Dedifferentiated amniotic fluid mesenchymal stem cell (primary cell): ENCODE measurements around the gene DPP6.

ENCODE experiments used
- DNase-seq: peaks from one replicate; pipeline ENCODE4 v3.0.0-alpha.2; 2016; ENCODE audit errors: extremely low spot score

Gene DPP6

DNA sequence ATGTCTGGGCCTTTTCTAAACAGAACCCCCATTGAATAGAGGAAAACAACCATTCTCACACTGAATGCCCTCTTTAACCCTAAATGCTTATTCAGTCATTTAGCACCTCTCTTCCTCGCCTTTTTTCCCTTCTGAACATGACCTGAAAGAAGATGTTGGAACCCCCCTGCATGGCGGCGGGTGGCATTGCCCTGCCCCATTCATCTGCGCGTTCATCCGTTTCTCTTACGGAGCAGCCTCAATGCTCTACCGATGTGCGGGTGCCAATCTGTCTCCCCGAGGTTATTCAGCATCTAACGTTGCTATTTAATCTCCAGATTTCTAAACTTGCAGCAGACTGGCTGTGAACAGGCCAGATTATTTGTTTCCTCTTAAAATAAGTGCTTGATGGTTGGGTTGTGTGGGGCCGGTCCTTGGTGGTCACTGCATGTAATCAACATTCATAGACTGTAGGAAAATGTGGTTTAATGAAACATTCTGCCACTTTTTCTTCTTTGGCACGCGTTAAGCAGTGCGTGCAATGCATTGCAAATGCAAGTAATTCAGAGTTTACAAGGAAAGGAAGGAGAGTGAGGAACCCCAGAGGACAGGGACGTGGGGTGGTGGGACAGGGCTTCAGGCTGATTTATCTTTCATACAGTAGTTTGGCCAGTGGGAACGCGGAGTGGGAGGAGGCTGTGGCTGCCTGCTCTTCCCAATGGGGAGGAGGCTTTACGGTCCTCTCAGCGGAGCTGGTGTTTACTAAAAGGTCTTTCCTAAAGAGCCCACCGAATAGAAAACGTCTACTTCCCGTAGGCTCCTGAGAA, 286.7 kb downstream of the DPP6 start:
- DNase-seq: no peak

DNA sequence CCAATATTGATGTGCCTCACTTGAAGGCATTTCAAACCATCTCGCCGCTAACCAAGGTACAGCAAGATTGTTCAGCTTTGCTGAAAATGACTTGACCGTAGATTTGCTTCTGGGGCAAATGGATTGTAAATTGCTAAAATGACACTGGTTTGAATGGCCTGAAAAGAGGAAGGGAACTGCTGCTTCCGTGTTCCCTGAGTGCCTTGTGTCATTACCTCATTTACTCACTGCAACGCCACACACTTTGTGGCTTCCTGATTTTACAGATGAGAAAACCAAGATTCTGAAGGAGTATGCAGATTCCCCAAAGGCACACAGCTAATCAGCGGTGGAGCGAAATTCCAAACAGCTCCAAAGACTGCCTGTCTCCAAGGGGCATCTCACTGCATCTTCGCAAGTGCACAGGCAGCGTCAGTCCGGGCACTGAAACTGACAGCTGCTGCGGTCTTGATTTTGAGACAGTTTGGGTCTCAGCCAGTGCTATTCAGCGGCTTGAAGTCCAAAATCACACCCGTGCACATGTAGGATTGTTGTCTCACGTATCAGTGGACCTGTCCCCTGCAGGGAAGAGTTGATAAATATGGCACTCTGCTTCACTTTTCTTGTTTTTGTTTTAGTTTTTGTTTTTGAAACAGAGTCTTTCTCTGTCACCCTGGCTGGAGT, 290.9 kb downstream of the DPP6 start:
- no peak for DNase-seq

- no peak for DNase-seq
Measured at GRCh38 chr7:154343778-154344412, 291.7 kb downstream of the DPP6 start.

DNA sequence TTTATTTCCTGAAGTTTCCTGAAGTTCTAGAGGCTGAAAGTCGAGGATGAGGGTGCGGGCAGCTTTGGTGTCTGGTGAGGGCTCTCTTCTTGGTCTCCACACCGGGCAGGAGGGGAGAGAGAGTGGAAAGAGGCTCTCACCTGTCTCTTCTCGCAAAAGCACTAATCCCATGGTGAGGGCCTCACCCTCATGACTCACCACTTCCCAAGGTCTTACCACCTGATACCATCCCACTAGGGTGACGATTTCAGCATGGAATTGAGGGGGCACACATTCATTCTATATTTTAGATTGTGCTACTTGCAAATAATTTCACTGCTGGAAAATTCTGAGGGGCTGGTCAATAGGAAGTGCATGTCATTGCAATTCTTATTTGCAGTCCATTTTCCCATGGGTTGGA, 292.9 kb downstream of the DPP6 start:
- no peak for DNase-seq

DNA sequence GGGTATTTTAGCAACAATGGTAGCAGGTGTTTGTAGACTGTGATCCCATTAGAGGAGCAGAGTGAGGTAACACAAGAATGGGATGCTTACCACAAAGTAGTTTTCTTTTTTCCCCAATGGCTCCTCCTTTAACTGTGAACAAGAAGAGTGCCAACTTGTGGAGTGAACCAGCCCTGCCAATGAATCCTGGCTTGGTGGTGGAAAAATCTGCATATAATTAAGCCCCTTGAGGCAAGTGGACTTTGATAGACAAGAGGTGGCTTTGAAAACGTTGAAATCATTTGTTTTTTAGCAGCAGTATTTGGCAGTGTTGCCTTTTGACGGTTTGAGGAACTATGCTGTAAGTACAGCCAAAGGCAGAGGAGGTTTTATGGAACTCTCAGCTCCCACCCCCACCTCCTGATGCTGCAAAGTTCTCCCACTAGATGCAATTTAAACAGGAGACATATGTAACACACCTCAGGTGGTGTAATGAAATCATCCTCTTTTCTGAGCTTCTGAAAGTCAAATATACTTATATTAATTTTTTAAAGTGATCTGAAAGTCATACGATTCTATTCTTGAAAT, 295.6 kb downstream of the DPP6 start:
- DNase-seq: no peak

DNA sequence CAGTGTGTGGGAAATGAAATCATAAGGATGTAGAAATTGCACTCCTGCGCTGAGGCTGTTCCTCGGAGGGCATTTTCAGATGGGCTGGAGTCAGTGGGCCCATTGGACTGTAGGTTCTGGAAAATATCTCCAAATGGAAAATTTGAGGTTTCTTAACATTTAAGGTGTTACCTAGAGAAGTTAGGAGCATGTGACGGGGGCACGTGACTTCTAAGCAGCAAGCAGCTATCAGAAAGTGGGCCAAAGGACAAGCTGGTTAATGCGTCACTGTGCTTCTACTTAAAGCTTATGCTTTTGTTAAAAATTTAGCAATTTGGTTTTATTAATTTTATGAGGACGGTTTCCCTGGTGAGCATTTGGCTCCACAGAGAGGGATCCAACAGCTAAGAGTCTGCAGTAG, 298.7 kb downstream of the DPP6 start:
- DNase-seq: no peak

- no peak for DNase-seq
Measured at GRCh38 chr7:154353355-154353767, 301.2 kb downstream of the DPP6 start.

DNA sequence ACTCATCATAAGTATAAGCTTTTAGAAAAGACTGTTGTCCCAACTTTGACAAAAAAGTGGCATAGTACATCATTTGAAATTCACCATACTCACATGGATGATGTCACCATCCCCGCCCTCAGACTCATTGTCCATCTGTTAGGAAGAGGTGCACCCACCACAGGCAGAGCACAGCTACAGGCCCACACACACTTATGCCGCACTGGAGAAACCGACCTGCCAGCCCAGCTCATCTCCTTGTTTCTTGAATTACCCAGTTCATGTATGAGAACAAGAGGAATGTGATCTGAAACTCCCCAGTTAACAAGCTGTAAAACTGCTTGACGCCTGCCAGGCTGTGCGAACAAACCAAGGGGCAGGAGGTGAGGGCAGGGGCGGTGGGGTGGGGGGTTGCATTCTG, 312.0 kb downstream of the DPP6 start:
- no peak for DNase-seq

DNA sequence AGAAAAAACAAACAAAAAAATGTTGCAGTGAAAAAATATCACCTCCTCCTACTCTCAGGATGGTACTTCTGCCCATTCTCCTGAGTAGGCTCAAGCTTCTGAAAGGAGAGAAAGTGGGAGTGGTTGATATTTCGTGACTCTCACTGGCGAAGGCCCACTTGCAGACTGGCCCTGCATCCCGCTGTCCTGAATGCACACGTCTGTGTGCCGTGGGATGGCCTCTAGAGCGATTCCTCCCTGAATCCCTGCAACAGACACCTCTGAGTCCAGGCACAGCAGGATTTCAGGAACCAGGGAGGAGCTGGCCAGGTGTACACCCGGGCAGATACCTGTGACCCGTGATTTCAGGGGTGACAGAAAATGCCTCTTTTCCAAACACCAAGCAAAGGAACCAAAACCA, 319.2 kb downstream of the DPP6 start:
- DNase-seq: no peak

DNA sequence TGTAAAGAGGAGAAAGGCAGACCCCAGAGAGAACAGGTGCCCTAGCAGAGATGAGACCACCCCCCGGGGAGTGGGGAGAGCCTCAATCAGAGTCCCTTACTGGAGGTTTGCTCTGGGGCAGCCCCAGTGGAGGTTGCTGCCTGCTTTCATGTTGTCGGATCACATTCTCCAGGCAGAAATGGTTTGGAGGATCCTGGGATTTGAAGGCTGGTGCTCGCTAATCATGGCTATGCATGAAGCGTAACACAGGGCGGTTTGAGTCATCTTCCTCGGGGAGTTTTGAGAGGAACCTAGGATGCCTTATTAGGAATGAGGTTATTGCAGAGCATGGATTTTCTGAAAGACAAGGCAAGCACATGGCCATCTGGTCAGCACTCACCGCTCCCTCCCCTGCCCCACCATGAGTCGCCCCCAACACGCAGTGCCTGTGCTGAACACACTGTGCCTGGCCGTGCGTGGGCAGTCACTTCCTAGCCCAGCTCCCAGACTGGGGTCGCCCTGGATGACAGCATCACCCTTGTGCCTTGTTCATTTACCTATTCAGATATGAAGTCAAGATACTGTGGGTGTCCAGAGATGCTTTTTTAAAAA, 319.9 kb downstream of the DPP6 start:
- no peak for DNase-seq

GRCh38 chr7:154373956-154374355, 321.8 kb downstream of the DPP6 start:
- no peak for DNase-seq

GRCh38 chr7:154375956-154376355, 323.8 kb downstream of the DPP6 start:
- no peak for DNase-seq

GRCh38 chr7:154380771-154381170, 328.6 kb downstream of the DPP6 start:
- DNase-seq: no peak

DNA sequence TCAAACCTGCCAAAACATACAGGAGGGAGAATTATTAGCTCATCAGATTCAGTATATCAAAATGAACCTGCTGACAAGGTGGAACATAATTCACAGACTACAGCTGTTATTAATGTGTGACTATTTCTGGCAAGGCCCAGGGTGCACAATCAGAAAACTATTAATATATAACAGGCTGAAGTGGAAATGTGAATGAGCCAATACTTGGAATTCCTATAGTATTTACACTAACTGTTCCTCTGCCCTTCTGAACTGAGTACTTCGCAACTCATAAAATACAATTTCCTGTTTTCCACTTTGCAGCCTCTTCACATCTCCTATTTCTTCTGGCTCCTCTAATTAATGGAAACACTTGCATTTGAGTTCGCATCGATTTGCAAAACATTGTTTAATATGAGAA, 330.8 kb downstream of the DPP6 start:
- DNase-seq: no peak

DNA sequence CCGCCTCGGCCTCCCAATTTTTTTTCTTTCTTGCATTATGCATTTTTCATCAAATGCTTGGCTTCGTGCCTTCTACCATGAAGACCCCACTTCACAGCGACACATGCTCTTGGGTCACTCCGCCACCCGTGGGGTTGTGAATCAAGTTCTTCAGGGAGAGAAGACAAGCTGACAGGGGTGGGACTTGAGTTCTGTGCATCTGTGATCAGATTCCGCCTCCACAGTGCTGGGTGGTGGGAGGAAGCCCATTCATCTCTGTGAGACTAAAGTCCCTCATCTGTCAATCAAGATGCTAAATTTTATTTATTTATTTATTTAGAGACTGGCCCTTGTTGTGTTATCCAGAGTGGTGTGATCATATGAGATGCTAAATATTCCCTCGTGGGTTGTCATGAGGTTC, 333.0 kb downstream of the DPP6 start:
- no peak for DNase-seq

DNA sequence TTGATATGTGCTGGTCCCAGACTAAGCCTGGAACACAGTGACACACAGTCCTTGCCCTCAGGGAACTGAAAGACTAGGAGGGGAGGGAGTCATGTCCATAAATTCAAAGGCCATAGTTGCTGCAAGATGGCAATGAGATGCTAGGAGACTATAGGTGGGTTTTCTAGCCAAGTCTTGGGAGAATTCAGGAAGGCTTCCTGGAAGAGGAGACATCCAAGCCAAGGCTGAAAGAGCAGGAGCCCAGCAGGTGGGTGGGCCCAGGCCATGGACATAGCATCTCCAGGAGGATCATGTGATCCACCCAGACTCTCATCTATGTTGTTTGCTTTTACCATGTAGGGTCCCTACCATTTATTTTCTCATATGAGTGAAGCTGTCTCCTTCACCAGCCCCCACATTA, 335.1 kb downstream of the DPP6 start:
- DNase-seq: no peak

DNA sequence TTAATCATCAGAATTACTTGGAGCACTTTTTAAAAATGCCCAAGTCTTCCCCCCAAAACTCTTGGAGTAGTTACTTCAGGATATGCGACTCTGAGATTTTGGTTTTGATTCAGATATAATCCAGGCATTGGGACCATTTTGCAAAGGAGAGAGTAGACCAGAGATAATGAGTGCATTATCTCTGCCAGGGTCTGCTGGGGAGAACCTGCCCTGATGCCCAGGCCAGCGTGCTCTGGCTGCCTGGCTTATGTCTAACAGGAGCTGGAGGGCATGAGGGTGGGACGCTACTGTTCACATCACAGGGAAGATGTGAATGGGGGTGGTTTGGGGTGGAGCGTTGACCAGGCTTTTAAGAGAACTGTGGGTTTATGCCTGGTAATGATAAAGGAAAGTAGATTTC, 336.2 kb downstream of the DPP6 start:
- no peak for DNase-seq

- no peak for DNase-seq
Measured at GRCh38 chr7:154388999-154389398, 336.8 kb downstream of the DPP6 start.

- DNase-seq: no peak
Measured at GRCh38 chr7:154390961-154391360, 338.8 kb downstream of the DPP6 start.

DNA sequence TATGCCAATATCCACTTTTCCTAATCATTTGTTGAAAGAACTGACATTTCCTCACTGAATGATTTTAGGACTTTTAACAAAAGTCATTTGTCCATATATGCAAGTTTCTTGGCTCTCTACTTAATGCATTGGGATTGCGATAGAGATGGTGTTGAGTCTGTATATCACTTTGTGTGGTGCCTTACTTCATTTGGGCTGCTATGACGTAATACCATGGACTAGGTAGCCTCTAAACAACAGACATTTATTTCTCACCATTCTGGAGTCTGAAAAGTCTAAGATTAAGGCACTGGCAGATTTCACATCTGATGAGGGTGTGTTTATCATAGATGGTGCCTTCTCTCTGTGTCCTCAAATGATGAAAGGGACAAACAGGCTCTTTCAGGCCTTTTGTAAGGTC, 342.6 kb downstream of the DPP6 start:
- no peak for DNase-seq

GRCh38 chr7:154406312-154406711, 354.1 kb downstream of the DPP6 start:
- no peak for DNase-seq

DNA sequence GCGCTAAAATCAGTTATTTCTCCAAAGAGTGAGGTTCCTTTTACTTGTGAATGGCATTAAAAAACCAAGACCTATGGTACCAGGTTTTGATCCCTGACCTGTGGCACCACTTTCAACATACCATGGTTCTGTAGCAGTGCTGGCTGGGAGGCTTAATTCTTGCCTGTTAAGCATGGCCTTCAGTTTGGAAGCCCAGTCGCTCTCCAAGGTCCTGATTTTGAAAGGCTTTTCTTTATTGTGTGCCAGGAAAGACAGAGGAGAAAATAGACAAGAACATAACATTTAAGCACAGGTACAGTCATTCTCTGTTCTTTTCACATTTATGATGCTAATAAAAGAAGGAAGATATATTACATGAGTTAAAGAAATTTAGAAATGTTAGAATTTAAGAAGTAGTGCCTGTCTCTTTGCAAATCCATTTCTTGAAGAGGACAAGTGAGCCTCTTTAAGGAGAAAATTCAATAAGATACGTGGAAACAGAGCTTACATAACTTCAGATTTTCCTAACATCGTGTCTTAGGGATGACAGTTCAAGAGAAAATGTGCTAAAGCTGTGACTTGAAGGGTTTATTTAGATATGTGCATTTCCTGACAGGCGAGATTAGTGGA, 357.6 kb downstream of the DPP6 start:
- DNase-seq: no peak
